GM18517 (cell line): ENCODE measurements around the gene ERC1.
"Not testable (repeated sequence)": the region's sequence is repeated elsewhere in the genome, so short reads cannot be mapped to it uniquely, and the experiment has no call there.

ENCODE experiments used
- ATAC-seq: cut with Tn5 transposase; IDR thresholded peaks from one replicate; pipeline ENCODE4 v1.9.1; 2021; ENCODE audit warnings: mild to moderate bottlenecking, moderate library complexity; ENCODE audit not compliant: unreplicated experiment

ERC1 gene

DNA sequence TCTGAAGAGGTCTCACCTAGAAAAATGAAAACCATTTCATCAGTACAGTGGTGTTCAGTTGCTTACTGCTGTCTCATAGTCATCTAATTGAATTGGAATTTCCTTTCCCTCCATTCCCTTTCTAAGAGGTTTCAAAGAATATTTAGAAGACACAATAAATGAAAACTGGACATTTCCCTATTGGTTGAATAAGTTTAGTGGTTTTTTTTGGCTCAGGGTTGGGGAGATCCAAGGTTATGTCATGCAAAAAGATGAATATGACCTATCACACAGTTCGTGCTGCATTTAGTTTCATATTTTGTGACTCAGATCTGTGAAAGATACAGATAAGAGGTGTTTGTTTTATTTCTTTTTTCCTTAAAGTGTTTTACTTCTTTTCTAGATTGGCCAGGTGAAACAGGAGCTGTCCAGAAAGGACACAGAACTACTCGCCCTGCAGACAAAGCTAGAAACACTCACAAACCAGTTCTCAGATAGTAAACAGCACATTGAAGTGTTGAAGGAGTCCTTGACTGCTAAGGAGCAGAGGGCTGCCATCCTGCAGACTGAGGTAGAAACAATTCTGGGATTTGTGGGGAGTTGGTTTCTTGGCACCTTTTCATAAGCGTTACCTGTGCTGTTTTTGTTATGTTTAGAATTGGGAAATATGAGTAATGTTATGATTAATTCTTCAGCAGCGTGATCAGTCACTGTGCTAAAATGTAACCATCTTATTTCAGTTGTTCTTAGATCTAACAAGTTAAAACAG is 124.6 kb downstream of the ERC1 start:
- no peak for ATAC-seq

GRCh38 chr12:1117371-1117770 is 126.3 kb downstream of the ERC1 start:
- ATAC-seq = no peak

- no peak for ATAC-seq
Measured at GRCh38 chr12:1117970-1118563, 127.0 kb downstream of the ERC1 start.

GRCh38 chr12:1122786-1123185 is 131.8 kb downstream of the ERC1 start:
- no peak for ATAC-seq

GRCh38 chr12:1126091-1126490 is 135.1 kb downstream of the ERC1 start:
- no peak for ATAC-seq

- ATAC-seq = no peak
Measured at GRCh38 chr12:1127021-1127420, 136.0 kb downstream of the ERC1 start.

DNA sequence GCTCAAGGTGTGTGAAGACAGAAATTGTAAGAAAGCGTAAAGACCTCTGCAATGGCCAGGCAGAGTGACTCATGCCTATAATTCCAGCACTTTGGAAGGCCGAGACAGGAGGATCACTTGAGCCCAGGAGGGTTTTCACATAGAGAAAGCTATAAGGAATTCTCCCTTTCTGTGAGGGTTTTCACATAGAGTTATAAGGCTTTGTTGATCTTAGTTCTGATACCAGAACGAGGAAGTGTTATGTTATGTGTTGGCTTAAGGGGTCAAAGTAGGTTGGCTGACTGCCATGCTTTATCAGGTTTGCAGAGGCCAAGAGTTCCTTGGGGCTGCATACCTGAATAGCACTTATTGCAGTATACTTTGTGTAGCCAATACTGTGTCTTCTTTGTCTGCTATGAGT is 139.1 kb downstream of the ERC1 start:
- no peak for ATAC-seq

GRCh38 chr12:1130571-1130970 is 139.5 kb downstream of the ERC1 start:
- ATAC-seq = no peak

DNA sequence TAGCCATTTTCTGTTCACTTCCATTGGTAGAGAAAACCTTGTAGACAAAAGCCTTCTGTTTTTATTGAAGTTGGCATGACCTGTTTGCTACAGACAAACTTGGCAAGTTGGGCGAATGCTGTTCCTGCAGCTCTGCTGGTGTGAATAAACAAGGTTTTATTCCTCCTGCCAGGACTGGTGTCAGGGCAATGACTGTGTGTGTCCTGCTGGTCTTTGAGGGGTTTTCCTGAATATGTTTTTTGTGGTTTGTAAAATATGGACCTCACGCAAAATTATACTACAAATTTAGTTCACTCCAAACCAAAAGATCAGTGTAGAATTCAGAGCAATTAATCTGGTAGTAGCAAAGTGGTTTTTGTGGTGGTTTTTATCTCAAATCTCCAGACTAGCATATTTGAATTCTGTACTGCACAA is 140.8 kb downstream of the ERC1 start:
- ATAC-seq = no peak

DNA sequence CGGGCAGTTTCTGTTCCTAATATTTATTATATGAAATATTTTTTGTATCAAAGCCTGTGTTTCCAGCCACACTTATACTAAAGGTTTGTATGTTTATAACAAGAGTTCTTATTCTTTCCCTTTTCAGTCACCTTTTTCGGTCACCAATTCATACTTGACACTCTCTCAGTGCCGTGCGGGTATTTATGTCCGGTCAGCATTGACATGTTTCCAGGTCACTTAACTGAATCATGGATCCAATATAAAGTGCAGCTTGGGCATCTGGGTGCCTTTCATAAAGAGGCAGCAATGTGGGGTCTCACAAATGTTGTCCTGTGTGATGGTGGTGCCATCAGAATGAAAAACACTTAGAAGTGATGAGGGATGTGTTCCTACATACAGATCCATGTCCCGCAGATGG is 141.3 kb downstream of the ERC1 start:
- no peak for ATAC-seq

GRCh38 chr12:1138691-1139090 is 147.7 kb downstream of the ERC1 start:
- no peak for ATAC-seq

- not testable (repeated sequence) for ATAC-seq
Measured at GRCh38 chr12:1146758-1147157, 155.7 kb downstream of the ERC1 start.

DNA sequence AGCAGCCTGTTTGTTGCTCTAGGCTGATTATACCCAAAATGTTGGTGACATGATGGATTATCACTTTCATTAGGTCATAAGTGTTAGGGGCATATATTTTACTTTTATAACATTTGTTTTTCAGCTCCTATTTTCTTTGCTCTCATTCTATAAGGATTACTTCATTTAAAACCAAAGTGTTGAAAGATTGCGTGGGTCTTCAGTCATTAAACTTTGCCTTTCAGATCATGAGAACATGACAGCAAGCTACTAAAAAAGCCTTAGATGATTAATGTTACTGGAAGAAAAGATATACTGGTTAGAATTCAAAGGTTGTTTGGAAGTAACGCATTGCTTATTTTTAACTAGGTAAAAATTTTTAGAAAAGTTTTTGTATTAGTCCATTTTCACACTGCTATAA is 156.8 kb downstream of the ERC1 start:
- ATAC-seq = no peak

DNA sequence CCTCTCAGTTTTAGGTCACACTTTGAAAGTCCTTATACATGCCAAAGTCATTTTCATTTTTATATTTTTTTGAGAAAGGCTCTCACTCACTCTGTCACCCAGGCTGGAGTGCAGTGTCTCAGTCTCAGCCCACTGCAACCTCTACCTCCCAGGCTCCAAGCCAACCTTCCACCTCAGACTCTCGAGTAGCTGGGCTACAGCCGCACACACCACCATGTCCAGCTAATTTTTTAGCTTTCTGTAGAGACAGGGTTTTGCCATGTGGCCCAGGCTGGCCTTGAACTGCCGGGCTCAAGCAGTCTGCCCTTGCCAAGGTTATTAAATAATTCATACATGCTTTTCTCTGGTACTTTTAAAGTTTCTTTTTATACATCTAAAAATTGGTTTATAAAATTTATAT is 166.0 kb downstream of the ERC1 start:
- ATAC-seq = no peak

GRCh38 chr12:1161197-1161596 is 170.2 kb downstream of the ERC1 start:
- ATAC-seq = no peak

- ATAC-seq = no peak
Measured at GRCh38 chr12:1162081-1162760, 171.2 kb downstream of the ERC1 start.

- ATAC-seq = no peak
Measured at GRCh38 chr12:1167784-1168183, 176.8 kb downstream of the ERC1 start.

DNA sequence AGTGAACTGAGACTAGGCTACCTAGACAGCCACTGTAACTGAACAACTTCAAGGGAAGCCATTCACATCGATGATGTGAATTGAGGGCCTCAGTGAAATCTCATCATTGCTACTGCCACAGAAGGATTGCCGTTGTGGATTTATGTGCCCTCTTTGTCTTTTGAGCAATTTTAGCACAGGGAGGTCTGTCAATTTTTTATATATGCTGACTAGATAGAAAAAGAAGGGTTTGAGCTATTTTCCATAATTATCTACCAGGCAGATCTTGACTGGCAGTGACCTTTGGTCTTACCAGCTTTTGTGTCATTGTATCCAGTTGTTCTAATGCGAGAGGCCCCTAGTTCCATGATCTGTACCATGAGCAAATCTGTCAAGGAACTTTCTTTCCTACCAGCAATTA is 179.4 kb downstream of the ERC1 start:
- no peak for ATAC-seq

DNA sequence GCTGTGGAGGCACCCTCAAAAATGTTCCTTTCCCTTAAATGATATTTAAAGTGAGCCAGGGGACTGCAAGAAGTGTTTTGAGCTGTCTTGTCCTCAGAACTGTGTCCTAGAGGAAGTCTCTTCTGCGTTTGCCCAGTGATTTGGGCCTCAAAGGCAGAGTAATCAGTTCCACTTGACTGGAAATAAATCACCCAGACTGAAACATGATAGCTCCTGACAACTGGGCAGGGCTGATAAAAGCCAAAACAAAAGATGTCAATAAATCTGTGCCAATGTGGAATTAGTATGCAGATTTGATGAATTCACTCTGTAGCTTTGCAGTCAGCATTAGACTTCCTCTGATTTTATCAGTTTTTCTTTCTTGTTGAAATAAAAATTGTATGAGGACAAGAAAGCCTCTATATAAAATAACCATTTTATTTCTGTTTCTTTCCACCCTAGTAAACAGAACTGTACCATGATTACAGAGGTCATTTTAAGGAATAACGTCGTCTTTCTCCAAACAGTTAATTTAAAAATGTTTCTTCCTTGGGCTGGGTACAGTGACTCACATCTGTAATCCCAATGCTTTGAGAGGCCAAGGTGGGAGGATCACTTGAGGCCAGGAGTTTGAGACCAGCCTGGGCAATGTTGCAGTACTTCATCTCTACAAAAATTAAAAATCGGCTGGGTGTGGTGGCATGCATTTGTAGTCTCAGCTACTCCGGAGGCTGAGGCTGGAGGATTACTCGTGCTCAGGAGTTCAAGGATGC is 180.8 kb downstream of the ERC1 start:
- no peak for ATAC-seq

DNA sequence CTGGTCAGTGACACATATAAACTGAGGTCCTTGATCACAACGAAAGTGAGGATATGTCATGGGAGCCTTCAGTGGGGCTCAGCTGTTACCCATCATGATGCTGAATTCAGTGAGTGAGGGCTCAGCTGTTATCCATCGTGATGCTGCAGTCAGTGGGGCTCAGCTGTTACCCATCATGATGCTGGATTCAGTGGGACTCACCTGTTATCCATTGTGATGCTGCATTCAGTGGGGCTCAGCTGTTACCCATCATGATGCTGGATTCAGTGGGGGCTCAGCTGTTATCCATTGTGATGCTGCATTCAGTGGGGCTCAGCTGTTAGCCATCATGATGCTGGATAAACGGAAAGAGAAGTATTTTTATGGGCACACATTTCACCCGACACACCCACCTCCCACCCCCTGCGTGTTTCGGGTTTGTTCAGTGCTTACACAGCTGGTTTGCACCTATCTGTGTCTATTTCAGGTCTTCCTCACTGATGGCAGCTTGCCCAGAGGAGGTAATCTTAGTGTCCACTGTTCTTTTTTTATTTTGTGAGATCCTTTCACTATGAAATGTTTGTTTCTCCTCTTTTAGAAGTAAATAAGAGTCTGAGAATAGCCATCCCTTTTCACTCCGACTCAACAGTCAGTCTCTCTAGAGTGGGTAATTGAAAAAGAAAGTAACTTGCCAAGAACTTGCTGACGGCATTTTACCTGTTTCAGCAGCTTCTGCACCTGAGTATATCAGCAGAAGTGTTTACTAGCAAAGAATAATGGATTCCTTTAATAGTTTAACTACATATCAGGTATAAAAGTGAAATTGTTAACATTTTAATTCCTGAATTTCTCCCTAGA is 183.0 kb downstream of the ERC1 start:
- no peak for ATAC-seq

GRCh38 chr12:1174659-1175058 is 183.6 kb downstream of the ERC1 start:
- ATAC-seq = no peak
